GM12874 (cell line): ENCODE results near the gene UPK2.

Experiments used
- TF ChIP-seq, protein P1 (sequence below): IDR thresholded peaks from 2 replicates; pipeline ENCODE4 v1.5.1; 2011; ENCODE audit warnings: low read depth, mild to moderate bottlenecking, control low read depth, low read length, moderate library complexity; ENCODE audit not compliant: insufficient read depth

The UPK2 gene

DNA sequence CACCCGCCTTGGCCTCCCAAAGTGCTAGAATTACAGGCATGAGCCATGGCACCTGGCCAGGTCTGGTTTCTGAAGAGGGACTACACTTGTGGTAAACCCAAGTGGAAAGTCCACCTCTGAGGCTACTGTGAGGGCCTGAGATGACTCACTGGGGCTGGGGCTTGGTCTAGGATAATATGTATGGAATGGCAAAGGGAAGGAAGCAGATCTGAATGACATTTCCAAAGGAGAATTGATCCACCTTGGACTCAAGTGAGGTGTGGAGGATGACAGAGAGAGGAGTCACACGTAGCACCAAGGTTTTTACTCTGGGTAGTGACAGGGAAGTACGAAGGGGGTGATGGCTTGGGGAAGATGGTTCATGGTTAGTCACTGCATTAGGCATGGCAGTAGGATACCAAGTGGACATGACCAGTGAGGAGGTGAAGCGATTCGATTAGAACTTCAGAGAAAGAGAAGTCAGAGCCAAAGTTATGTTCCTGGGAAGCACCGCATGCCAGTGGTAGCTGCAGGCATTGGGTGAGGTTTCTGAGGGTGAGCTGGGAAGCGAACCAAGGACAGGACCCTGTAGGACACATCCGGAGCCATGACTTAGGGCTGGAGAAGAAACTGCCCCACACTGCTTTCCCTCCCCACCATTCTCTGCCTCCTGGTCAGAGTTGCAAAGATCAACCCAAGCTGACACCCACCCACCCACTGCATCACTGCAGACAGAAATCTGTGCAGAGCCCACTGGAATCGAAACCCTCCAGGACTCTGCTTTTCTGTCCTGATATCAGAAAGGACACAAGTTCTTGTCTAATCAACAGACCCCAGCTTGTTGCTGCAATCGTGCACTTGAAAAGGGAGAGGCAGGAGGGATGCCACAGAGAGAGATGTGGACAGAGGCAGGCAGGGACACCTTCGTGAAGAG is 17.4 kb upstream of the UPK2 start:
- TF ChIP-seq, protein P1, sequence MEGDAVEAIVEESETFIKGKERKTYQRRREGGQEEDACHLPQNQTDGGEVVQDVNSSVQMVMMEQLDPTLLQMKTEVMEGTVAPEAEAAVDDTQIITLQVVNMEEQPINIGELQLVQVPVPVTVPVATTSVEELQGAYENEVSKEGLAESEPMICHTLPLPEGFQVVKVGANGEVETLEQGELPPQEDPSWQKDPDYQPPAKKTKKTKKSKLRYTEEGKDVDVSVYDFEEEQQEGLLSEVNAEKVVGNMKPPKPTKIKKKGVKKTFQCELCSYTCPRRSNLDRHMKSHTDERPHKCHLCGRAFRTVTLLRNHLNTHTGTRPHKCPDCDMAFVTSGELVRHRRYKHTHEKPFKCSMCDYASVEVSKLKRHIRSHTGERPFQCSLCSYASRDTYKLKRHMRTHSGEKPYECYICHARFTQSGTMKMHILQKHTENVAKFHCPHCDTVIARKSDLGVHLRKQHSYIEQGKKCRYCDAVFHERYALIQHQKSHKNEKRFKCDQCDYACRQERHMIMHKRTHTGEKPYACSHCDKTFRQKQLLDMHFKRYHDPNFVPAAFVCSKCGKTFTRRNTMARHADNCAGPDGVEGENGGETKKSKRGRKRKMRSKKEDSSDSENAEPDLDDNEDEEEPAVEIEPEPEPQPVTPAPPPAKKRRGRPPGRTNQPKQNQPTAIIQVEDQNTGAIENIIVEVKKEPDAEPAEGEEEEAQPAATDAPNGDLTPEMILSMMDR = no peak

DNA sequence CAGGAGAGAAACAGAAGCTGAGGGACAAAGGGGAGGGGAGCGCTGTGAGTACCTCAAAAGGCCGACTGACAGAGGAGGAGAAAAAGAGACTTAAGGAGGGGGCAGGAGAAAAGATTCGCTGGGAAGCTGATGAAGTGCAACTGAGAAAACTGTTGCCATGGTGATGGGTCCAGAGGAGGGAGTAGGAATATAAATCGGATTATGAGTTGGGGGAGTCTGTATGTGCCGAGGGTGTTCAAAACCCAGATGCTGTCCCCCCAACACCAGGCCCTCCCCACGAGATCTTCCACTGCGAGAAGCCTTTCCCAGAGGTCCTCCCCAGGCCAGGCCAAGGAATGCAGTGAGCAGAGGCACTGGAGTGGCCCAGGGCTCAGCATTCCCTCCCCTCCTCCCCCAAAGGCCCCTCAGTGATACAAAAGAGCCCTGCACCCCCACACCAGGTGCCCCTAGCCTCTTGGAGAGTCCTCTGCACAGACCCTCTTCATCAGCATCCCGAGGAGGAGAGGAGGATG is 16.6 kb upstream of the UPK2 start:
- TF ChIP-seq, protein P1 = no peak

DNA sequence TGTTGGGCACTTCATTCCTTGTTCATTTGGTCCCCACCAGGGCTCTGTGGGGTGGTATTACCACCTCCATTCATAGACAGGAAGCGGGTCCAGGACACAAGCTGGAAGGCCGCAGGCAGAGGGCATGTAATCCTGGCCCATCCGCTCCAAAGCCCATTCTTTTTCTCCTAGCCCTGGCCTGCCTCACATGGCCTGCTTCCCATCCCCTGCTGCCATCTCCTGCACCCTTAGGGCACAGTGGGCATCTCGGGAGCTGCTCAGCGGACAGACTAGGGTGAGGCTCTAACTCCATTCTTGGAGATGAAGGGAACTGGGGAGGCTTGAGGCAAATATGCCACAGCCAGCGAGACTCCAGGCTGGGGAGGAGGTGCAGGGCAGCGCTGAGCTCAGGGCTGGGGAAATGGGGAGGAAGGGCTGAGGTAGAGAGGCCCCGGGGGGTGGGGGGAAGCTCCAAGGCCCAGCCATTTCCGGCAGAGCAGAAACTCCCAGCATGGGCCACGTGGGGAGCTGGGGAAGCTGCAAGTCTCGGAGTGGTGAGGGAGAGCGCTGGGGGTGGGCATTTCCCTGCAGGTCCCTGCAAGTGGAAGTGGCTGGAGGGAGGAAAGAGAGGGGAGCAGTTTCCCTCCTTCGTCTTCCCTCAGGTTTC is 16.0 kb upstream of the UPK2 start:
- TF ChIP-seq, protein P1 = no peak

DNA sequence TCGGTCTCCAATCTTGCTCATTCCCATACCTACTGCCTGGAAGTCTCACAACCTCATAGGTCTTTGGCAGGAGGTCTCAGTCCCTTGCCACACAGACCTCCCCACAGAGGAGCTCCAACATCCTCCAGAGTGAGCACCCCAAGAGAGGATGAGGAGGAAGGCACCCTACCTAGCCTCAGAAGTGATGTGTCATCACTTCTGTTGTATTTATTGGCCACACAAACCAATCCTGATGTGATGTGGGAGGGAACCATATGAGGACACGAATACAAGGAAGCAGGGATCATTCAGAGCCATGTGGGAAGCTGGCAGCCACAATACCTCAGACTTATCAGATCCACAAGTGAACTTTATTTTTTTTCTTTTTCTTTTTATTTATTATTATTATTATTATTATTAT is 9.0 kb upstream of the UPK2 start:
- TF ChIP-seq, protein P1 = no peak

DNA sequence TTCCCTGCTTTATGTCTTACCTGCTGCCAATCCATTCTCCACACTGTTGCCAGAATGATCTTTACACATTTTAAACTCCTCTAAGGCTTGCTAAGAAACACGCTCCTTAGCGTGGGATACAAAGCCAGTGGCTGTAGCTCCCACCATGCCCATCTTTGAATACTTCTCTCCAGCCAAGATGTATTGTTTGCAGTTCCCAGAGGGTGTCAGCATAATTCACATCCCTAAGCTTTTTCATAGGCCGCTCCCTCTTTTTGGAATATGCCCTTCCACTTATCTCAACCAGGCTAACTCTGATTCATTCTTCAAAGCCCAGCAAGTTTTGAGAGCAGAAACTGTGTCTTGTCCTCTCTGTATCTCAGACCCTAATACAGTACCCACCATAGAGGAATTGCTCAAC is 8.1 kb upstream of the UPK2 start:
- TF ChIP-seq, protein P1 = no peak

DNA sequence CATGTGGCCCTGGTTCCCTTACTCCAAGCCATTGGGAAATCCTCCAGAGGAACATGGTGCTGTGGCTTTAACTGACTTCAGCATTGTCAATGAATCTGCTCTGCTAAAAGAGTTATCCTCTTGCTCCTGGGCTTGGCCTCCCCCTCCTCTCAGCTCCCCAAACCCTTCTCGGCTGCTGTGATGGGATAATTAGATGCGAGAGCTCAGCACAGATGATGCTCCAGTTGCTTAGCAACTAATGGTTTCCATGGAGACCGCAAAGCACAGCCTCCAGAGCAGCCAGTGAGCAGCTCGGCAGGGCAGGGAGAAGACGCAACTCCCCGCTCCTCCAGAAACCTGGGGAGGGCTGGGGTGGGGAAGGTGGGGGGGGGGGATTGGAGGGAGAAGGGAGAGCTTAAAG is 2.8 kb upstream of the UPK2 start:
- TF ChIP-seq, protein P1 = no peak

DNA sequence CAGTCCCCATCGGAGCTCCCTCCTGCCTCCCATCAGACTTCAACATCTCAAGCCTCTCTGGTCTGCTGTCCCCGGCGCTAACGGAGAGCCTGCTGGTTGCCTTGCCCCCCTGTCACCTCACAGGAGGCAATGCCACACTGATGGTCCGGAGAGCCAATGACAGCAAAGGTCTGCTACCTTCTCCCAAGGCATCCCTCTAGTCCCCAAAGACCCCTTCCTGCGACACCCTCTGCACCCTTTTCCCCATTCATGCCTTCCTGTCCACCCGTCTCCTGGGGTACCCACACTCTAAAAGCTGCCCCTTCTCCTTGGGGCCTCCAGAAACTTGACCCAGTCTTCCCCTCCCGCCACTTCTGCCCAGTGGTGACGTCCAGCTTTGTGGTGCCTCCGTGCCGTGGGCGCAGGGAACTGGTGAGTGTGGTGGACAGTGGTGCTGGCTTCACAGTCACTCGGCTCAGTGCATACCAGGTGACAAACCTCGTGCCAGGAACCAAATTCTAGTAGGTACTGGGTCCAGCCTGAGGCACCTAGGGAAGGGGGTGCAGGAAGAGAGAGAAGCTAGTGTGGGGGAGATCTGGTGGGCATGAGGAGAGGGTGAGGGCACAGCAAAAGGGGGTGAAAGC is 860 bp downstream of the UPK2 start:
- TF ChIP-seq, protein P1 = no peak
